Endodermal cell (in vitro differentiated cells): ENCODE data around the gene GRB10. TPM values are rescaled to one million over a fixed set of nuclear protein-coding genes. Genes with fewer than 3 reads are reported as not detected.

Experiments used
- DNase-seq: peaks from one replicate; pipeline ENCODE4 v3.0.0-alpha.2; 2017
- H3K27ac ChIP-seq: 2 replicates; pipeline ENCODE4 v1.5.1; 2013; ENCODE audit warnings: mild to moderate bottlenecking, low read depth, low read length, moderate library complexity
- H3K27me3 ChIP-seq: 2 replicates; pipeline ENCODE4 v1.6.1; 2013; ENCODE audit warnings: mild to moderate bottlenecking, low read length, moderate library complexity; ENCODE audit not compliant: insufficient read depth, control insufficient read depth, poor library complexity, severe bottlenecking
- H3K36me3 ChIP-seq: 2 replicates; pipeline ENCODE4 v1.7.0; 2013; ENCODE audit warnings: mild to moderate bottlenecking, low read length, moderate library complexity; ENCODE audit not compliant: control insufficient read depth, insufficient read depth
- H3K4me1 ChIP-seq: one replicate; pipeline ENCODE4 v1.7.0; 2013; ENCODE audit warnings: low read length; ENCODE audit not compliant: control insufficient read depth, insufficient read depth
- H3K4me3 ChIP-seq: 2 replicates; pipeline ENCODE4 v1.5.1; 2013; ENCODE audit warnings: mild to moderate bottlenecking, low read length, moderate library complexity
- H3K9ac ChIP-seq: 2 replicates; pipeline ENCODE4 v1.6.1; 2013; ENCODE audit warnings: mild to moderate bottlenecking, low read length, moderate library complexity; ENCODE audit not compliant: poor library complexity, severe bottlenecking; ENCODE audit errors: extremely low read depth
- H3K9me3 ChIP-seq: 2 replicates; pipeline ENCODE4 v1.6.1; 2013; ENCODE audit warnings: mild to moderate bottlenecking, low read length, moderate library complexity; ENCODE audit not compliant: control insufficient read depth
- H3K27ac Mint-ChIP-seq: 2 replicates; pipeline ENCODE4 v1.8.0; 2020; ENCODE audit warnings: mixed read lengths
- H3K27me3 Mint-ChIP-seq: 2 replicates; pipeline ENCODE4 v1.8.0; 2021; ENCODE audit warnings: mild to moderate bottlenecking, mixed read lengths; ENCODE audit not compliant: insufficient read depth
- H3K36me3 Mint-ChIP-seq: 2 replicates; pipeline ENCODE4 v1.8.0; 2020; ENCODE audit warnings: low read depth, mixed read lengths
- H3K4me1 Mint-ChIP-seq: 2 replicates; pipeline ENCODE4 v1.8.0; 2020; ENCODE audit warnings: mixed read lengths
- H3K4me3 Mint-ChIP-seq: 2 replicates; pipeline ENCODE4 v1.8.0; 2020; ENCODE audit warnings: mild to moderate bottlenecking, moderate library complexity, mixed read lengths
- H3K9me3 Mint-ChIP-seq: 2 replicates; pipeline ENCODE4 v1.8.0; 2020; ENCODE audit warnings: mild to moderate bottlenecking, mixed read lengths
- WGBS, 2 experiments: methylation state at CpG; one replicate each; pipeline versions ENCODE4 v1.1.5 to v1.1.7; 2013; ENCODE audit warnings: missing lambda C conversion rate in 2 of 2, mixed read lengths in 1 of 2; ENCODE audit not compliant: insufficient coverage in 1 of 2, insufficient read length in 1 of 2; 5-methylcytosine and 5-hydroxymethylcytosine counted together
- total RNA-seq, 2 donors: library from RNA; stranded (reverse); fragmentation: NEBNext Ultra II Directional in 1 of 2; extraction: Animal tissue kit (Norgen Biotek cat#: 25700) in 1 of 2; gene quantifications; 2 replicates in 1 of 2; 3 replicates in 1 of 2; pipeline ENCODE4 v1.2.1, GENCODE V29; 2021
- TF ChIP-seq, protein P1 (sequence below): fragments of 200-600 bp; sonication (generic); conservative IDR thresholded peaks from 2 replicates; pipeline ENCODE4 v1.5.0; 2021; ENCODE audit warnings: antibody characterized with exemption, mild to moderate bottlenecking

The GRB10 gene
- total RNA-seq, 2 donors from 2014 or later: 71.9 to 97.5 TPM

DNA sequence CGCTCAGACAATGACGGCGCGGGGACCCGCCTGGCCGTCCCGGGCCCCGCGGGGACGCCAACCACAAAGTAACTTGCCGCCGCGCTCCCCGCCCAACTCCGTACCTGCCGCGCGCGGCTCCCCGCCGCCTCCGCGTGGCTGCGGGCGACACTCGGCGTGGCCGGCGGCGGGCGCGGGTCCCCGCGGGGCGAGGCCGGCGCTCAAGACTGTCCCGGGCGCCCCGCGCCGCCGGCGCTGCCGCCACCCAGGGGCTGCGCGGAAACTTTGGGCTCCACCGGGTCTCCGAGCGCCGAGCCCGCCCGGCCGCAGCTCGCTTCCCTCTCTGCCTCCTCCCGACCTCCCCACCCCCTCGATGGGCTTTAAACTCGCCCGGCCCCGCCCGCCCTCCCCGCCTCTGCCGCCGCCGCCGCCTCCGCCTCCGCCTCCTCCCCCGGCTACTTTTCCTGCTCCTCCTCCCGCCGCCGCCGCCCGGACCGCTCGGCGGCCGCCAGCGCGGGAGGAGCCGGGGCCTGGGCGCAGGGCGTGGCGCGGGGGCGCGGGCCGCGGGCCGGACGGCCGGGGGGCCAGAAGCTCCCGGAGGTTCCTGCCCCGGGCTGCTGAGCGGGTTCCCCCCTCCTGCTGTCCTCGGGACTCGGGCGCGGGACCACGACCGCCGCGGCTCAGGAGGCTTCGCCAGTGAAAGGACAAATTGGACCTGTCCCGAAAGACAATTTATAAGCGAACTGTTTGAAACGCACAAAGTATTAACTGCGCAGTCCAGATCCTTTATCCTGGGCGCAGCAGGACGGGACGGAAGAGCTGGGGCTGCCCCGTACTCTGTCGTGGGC is 10.6 kb upstream of the GRB10 start:
- peak overlapping the region; percentile 77 for H3K4me3 ChIP-seq
- 1 to 5% methylated on average over 10 to 101 of the region's 113 CpGs for WGBS, 2 experiments
- Mint-ChIP-seq H3K4me1 (peaks cover 37% of the 10 kb centered on the region), H3K9me3 (peaks cover 18% of the 10 kb centered on the region), H3K27me3 (peaks cover 34% of the 10 kb centered on the region), H3K27ac (peak overlapping the region; percentile 48), H3K36me3 (peaks cover 14% of the 10 kb centered on the region), H3K4me3 (peak overlapping the region; percentile 84)
- no peak overlapping the region for H3K27ac ChIP-seq
- H3K4me1 ChIP-seq: peaks cover 7% of the 10 kb centered on the region
- peak overlapping the region; percentile 53 for H3K9ac ChIP-seq
- TF ChIP-seq, protein P1, sequence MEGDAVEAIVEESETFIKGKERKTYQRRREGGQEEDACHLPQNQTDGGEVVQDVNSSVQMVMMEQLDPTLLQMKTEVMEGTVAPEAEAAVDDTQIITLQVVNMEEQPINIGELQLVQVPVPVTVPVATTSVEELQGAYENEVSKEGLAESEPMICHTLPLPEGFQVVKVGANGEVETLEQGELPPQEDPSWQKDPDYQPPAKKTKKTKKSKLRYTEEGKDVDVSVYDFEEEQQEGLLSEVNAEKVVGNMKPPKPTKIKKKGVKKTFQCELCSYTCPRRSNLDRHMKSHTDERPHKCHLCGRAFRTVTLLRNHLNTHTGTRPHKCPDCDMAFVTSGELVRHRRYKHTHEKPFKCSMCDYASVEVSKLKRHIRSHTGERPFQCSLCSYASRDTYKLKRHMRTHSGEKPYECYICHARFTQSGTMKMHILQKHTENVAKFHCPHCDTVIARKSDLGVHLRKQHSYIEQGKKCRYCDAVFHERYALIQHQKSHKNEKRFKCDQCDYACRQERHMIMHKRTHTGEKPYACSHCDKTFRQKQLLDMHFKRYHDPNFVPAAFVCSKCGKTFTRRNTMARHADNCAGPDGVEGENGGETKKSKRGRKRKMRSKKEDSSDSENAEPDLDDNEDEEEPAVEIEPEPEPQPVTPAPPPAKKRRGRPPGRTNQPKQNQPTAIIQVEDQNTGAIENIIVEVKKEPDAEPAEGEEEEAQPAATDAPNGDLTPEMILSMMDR: no peak
- H3K9me3 ChIP-seq: peaks cover 22% of the 10 kb centered on the region
- no peaks in the 10 kb centered on the region for H3K27me3 ChIP-seq
- DNase-seq: peak; percentile 87
- H3K36me3 ChIP-seq: peaks cover 15% of the 10 kb centered on the region

DNA sequence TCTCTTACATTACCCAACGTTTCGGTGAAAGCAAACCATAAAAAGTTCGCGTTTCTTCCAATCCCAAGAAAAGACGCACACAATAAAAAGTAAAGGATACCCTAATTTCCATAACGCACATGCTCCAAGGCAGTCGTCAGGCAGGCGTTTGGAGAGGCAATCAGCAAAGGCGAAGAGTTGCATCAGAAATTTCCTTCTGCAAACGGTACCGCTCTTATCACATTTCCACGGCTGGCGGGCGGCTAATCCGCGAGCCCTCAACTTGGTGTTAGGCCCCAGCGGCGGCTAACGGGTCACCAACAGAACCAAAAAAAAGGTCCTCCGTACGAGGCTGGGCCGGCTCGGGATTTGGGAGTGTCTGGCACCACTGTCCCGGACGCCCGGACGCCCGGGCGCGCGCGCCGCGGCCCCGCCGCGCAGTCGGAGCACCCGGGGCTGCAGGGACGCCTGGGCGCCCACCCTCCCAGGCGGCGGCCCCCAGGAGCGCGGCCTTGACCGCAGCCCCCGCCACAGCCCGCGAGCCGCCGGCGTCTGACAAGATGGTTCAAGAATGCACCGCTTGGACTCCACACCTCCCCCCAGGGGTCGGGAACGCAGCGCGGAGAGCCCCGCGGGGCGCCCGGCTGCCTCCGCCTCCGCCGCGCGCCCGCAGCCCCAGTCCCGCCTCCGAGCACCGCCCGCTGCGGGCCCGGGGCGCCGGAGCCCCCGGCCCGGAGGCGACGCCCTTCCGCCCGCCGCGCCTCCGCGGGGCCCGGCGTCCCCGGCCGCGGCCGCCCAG is 9.8 kb upstream of the GRB10 start:
- WGBS, 2 experiments: 0 to 1% methylated on average over 32 to 91 of the region's 91 CpGs
- Mint-ChIP-seq H3K27ac (peak overlapping the region; percentile 90), H3K27me3 (peaks cover 37% of the 10 kb centered on the region), H3K36me3 (peaks cover 21% of the 10 kb centered on the region), H3K4me3 (peak overlapping the region; percentile 84), H3K9me3 (peaks cover 16% of the 10 kb centered on the region), H3K4me1 (peaks cover 37% of the 10 kb centered on the region)
- peak; percentile 78 for DNase-seq
- TF ChIP-seq, protein P1: no peak
- H3K4me1 ChIP-seq: peaks cover 7% of the 10 kb centered on the region
- H3K27me3 ChIP-seq: no peaks in the 10 kb centered on the region
- peaks cover 15% of the 10 kb centered on the region for H3K9me3 ChIP-seq
- peaks cover 15% of the 10 kb centered on the region for H3K36me3 ChIP-seq
- H3K4me3 ChIP-seq: peak overlapping the region; percentile 97
- peak overlapping the region; percentile 88 for H3K9ac ChIP-seq
- peak overlapping the region; percentile 42 for H3K27ac ChIP-seq

DNA sequence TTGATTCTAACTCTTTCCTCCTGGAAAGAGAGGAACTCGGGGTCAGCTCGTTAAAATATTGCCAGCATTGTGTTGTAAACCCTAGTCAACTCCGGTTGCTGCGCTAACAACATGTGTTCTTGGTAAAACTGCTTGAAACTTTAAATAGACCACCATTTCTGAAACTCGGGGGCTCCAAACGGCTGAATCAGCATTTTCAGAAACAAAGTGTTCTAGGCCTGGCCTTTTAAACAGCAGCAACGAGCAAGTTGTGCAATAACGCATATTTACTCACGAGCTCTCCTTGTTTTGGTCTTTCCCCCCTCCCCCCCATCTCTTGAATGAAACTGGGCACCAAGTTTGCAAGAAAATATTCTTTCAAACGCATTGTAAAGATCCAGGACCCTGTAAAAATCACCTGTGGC is 9.2 kb upstream of the GRB10 start:
- Mint-ChIP-seq H3K27ac (peak overlapping the region; percentile 90), H3K4me3 (peak overlapping the region; percentile 84), H3K9me3 (peaks cover 20% of the 10 kb centered on the region), H3K36me3 (peaks cover 25% of the 10 kb centered on the region), H3K4me1 (peaks cover 38% of the 10 kb centered on the region), H3K27me3 (peaks cover 38% of the 10 kb centered on the region)
- Histone ChIP-seq H3K4me3 (peak overlapping the region; percentile 97), H3K9me3 (peaks cover 14% of the 10 kb centered on the region), H3K27me3 (no peaks in the 10 kb centered on the region), H3K9ac (peak overlapping the region; percentile 88), H3K36me3 (peaks cover 19% of the 10 kb centered on the region), H3K27ac (peak overlapping the region; percentile 42), H3K4me1 (peaks cover 7% of the 10 kb centered on the region)
- 5 to 15% methylated on average over 9 to 10 of the region's 10 CpGs for WGBS, 2 experiments
- peak; percentile 53 for DNase-seq
- TF ChIP-seq, protein P1: no peak
